K562 (cell line): ENCODE measurements around the gene MLIP. TPM values are rescaled to one million over a fixed set of nuclear protein-coding genes. Genes with fewer than 3 reads are reported as not detected.

Source experiments
- ATAC-seq: fragments of 200-7000 bp; cut with Tn5 transposase; 3 replicates; pipeline ENCODE4 v1.9.1; 2020; ENCODE audit warnings: moderate library complexity
- BruUV-seq: library from RNA; stranded (reverse); fragments of 400-500 nt; replicated peaks from 2 replicates; lab custom pipeline; 2021; lab: Mats Ljungman, UMichigan
- CTCF ChIA-PET: fragments of 300-600 bp; formaldehyde crosslinking; extraction: SDS; loops from one replicate; lab custom pipeline; 2021; ENCODE audit warnings: low intra/inter-chr PET ratio; lab: Yijun Ruan, JAX
- POLR2A ChIA-PET: fragments of 300-600, 350-650 bp; sonication (Branson Sonifier 250); formaldehyde crosslinking; extraction: SDS; loops from one replicate; lab custom pipeline; 2021; ENCODE audit warnings: antibody characterized with exemption, inconsistent platforms; lab: Yijun Ruan, JAX
- DNase-seq, 4 experiments: peaks; one replicate each; pipeline versions ENCODE4 v3.0.0 to v3.0.0-alpha.2; 2011 to 2018; ENCODE audit warnings: low spot score in 3 of 4, mixed read lengths in 3 of 4; ENCODE audit errors: extremely low read depth in 1 of 4
- FAIRE-seq: peaks from 2 replicates; lab custom pipeline; 2011; peaks lifted over from hg19 to GRCh38; lab: Jason Lieb, UNC
- H2AFZ ChIP-seq: 2 replicates; pipeline ENCODE4 v1.6.0; 2011; ENCODE audit warnings: low read depth, low read length, control low read depth, inconsistent platforms
- H3K27ac ChIP-seq: fragments of 200-600 bp; 3 replicates; pipeline ENCODE4 v1.8.0; 2011; ENCODE audit warnings: low read depth, mild to moderate bottlenecking, control low read depth, inconsistent platforms, low read length, moderate library complexity, mixed read lengths; ENCODE audit errors: extremely low read depth
- H3K27me3 ChIP-seq, 2 experiments: fragments of 300-600 bp in 1 of 2; 2 replicates in 1 of 2; 3 replicates in 1 of 2; pipeline versions ENCODE4 v1.6.0 to v1.8.0; 2011; ENCODE audit warnings: inconsistent platforms in 2 of 2, low read length in 2 of 2, mild to moderate bottlenecking in 1 of 2, mixed read lengths in 1 of 2, moderate library complexity in 1 of 2; ENCODE audit not compliant: control insufficient read depth in 2 of 2, insufficient read depth in 2 of 2
- H3K36me3 ChIP-seq: fragments of 300-600 bp; 3 replicates; pipeline ENCODE4 v1.8.0; 2011; ENCODE audit warnings: mild to moderate bottlenecking, low read length, inconsistent platforms; ENCODE audit not compliant: control insufficient read depth, insufficient read depth
- H3K4me1 ChIP-seq, 2 experiments: fragments of 200-600 bp in 1 of 2; replicated peaks in 1 of 2; 2 replicates in 1 of 2; 3 replicates in 1 of 2; pipeline versions ENCODE4 v1.5.1 to v1.8.0; 2011; ENCODE audit warnings: inconsistent platforms in 2 of 2, low read length in 2 of 2, mild to moderate bottlenecking in 1 of 2, mixed read lengths in 1 of 2, moderate library complexity in 1 of 2; ENCODE audit not compliant: control insufficient read depth in 2 of 2, insufficient read depth in 2 of 2
- H3K4me2 ChIP-seq: 2 replicates; pipeline ENCODE4 v1.6.1; 2011; ENCODE audit warnings: low read length, control low read depth, inconsistent platforms, mixed read lengths; ENCODE audit not compliant: insufficient read depth
- H3K4me3 ChIP-seq: fragments of 200-600 bp; sonication (generic), shearing (Covaris generic); 2 replicates; pipeline ENCODE4 v1.5.1; 2016; ENCODE audit warnings: control low read depth, inconsistent platforms
- H3K79me2 ChIP-seq: fragments of 200-600 bp; 3 replicates; pipeline ENCODE4 v1.8.0; 2011; ENCODE audit warnings: low read length, inconsistent platforms; ENCODE audit not compliant: control insufficient read depth, insufficient read depth
- H3K9ac ChIP-seq, 2 experiments: 2 replicates each; pipeline versions ENCODE4 v1.6.0 to v1.6.1; 2011; ENCODE audit warnings: low read depth in 2 of 2, low read length in 2 of 2, control low read depth in 1 of 2, inconsistent platforms in 1 of 2, mild to moderate bottlenecking in 1 of 2, mixed read lengths in 1 of 2; ENCODE audit not compliant: insufficient read depth in 1 of 2
- H3K9me1 ChIP-seq: one replicate; pipeline ENCODE4 v1.6.0; 2011; ENCODE audit warnings: inconsistent platforms, mild to moderate bottlenecking, low read length, moderate library complexity; ENCODE audit not compliant: control insufficient read depth, insufficient read depth
- H3K9me3 ChIP-seq: replicated peaks from 2 replicates; pipeline ENCODE4 v1.5.1; 2011; ENCODE audit warnings: low read depth, low read length, inconsistent platforms; ENCODE audit not compliant: control insufficient read depth, insufficient read depth
- H4K20me1 ChIP-seq: replicated peaks from 2 replicates; pipeline ENCODE4 v1.6.1; 2011; ENCODE audit warnings: low read length, inconsistent platforms, mixed read lengths; ENCODE audit not compliant: control insufficient read depth, insufficient read depth
- BRF2 ChIP-seq: IDR thresholded peaks from 3 replicates; pipeline ENCODE4 v1.6.1; 2011; ENCODE audit warnings: borderline replicate concordance, mild to moderate bottlenecking; ENCODE audit not compliant: insufficient read length, insufficient read depth
- GATAD2B ChIP-seq: fragments of 450-650 bp; IDR thresholded peaks from 2 replicates; pipeline ENCODE4 v1.6.1; 2017; ENCODE audit warnings: mild to moderate bottlenecking, borderline replicate concordance
- GTF3C2 ChIP-seq: IDR thresholded peaks from 3 replicates; pipeline ENCODE4 v1.6.1; 2011; ENCODE audit warnings: borderline replicate concordance, mild to moderate bottlenecking, moderate library complexity; ENCODE audit not compliant: insufficient read length; ENCODE audit errors: extremely low read depth
- HMG20B ChIP-seq: fragments of 250-450 bp; sonication (Bioruptor Pico); IDR thresholded peaks from 2 replicates; pipeline ENCODE4 v1.5.0; 2021; ENCODE audit warnings: mild to moderate bottlenecking
- ILK ChIP-seq: fragments of 450-650 bp; IDR thresholded peaks from 2 replicates; pipeline ENCODE4 v1.6.1; 2016; ENCODE audit warnings: missing genetic modification characterization, low read depth, mild to moderate bottlenecking, missing compliant biosample characterization, moderate library complexity, borderline replicate concordance
- KDM1A ChIP-seq, 2 experiments: fragments of 450-650 bp; IDR thresholded peaks; 2 replicates each; pipeline ENCODE4 v1.6.1; 2016; ENCODE audit warnings: mild to moderate bottlenecking in 2 of 2
- NFE2 ChIP-seq: IDR thresholded peaks from 2 replicates; pipeline ENCODE4 v1.6.1; 2014; ENCODE audit warnings: antibody characterized with exemption, low read depth
- PHTF2 ChIP-seq: fragments of 250-450 bp; sonication (Bioruptor Pico); IDR thresholded peaks from 2 replicates; pipeline ENCODE4 v1.5.0; 2021; ENCODE audit warnings: mild to moderate bottlenecking
- PRPF4 ChIP-seq: fragments of 200-400 bp; formaldehyde crosslinking; IDR thresholded peaks from one replicate; pipeline ENCODE4 v1.6.1; 2017; ENCODE audit warnings: low read length, low read depth, mild to moderate bottlenecking; ENCODE audit not compliant: insufficient read depth, poor library complexity, severe bottlenecking
- RUNX1 ChIP-seq: sonication (generic); IDR thresholded peaks from 2 replicates; pipeline ENCODE4 v1.6.1; 2016; ENCODE audit warnings: antibody characterized with exemption, low read depth
- SIN3B ChIP-seq: fragments of 450-650 bp; IDR thresholded peaks from 2 replicates; pipeline ENCODE4 v1.6.1; 2017; ENCODE audit warnings: low read depth, mild to moderate bottlenecking, moderate library complexity
- TFAM ChIP-seq: fragments of 250-450 bp; sonication (Bioruptor Pico); conservative IDR thresholded peaks from 2 replicates; pipeline ENCODE4 v1.5.0; 2021; ENCODE audit warnings: mild to moderate bottlenecking, moderate library complexity
- ZBTB8A ChIP-seq: fragments of 450-650 bp; IDR thresholded peaks from 2 replicates; pipeline ENCODE4 v1.6.1; 2018; ENCODE audit warnings: mild to moderate bottlenecking, moderate library complexity; ENCODE audit not compliant: partially characterized antibody
- ZNF133 ChIP-seq: fragments of 250-450 bp; sonication (Bioruptor Pico); IDR thresholded peaks from 2 replicates; pipeline ENCODE4 v1.4.0; 2020; ENCODE audit warnings: mild to moderate bottlenecking
- ZNF175 ChIP-seq: fragments of 200-800 bp; sonication (Bioruptor generic); IDR thresholded peaks from 2 replicates; pipeline ENCODE4 v1.6.1; 2016; ENCODE audit warnings: low read depth, mild to moderate bottlenecking, missing genetic modification characterization, missing compliant biosample characterization
- ZNF197 ChIP-seq: fragments of 200-800 bp; sonication (Bioruptor generic); IDR thresholded peaks from 2 replicates; pipeline ENCODE4 v1.6.1; 2016; ENCODE audit warnings: low read depth, missing genetic modification characterization, missing compliant biosample characterization
- ZNF696 ChIP-seq: fragments of 250-450 bp; sonication (Bioruptor Pico); conservative IDR thresholded peaks from 2 replicates; pipeline ENCODE4 v1.4.0; 2020; ENCODE audit warnings: mild to moderate bottlenecking, moderate library complexity
- in situ Hi-C: fragments of 300-500 bp; cut with MboI; formaldehyde crosslinking; loops from 4 replicates; pipeline ENCODE4 v1.15.0; 2018; ENCODE audit warnings: inconsistent platforms, mixed read lengths
- intact Hi-C: fragments of 100-400 bp; cut with micrococcal nuclease; formaldehyde crosslinking; loops from 2 replicates; pipeline ENCODE4 v1.14.2; 2022
- polyA plus RNA-seq, 8 experiments: library from polyadenylated mRNA; depleted of rRNA in 4 of 8; stranded (reverse) in 5 of 8; unstranded in 3 of 8; fragments of >200 nt; fragmentation: Nextera tagmentation in 2 of 8; fragmentation: Illumina TruSeq in 1 of 8; extraction: Ambion mirVana in 2 of 8; extraction: Trizol in 1 of 8; gene quantifications; 2 replicates each; pipeline versions ENCODE4 v1.2.1 to v1.2.3, GENCODE V29; 2011 to 2014; ENCODE audit warnings: inconsistent platforms in 1 of 8, missing spikeins in 1 of 8
- total RNA-seq, 7 experiments: library from RNA; depleted of rRNA in 6 of 7; stranded (reverse); fragments of >200 nt in 6 of 7; fragmentation: Illumina TruSeq in 2 of 7; extraction: Trizol in 2 of 7; gene quantifications; 2 replicates each; pipeline versions ENCODE4 v1.2.1 to v1.2.3, GENCODE V29; 2011 to 2021; ENCODE audit warnings: low replicate concordance in 1 of 7
- TF ChIP-seq, protein P1 (sequence below), 3 experiments: IDR thresholded peaks in 2 of 3; conservative IDR thresholded peaks in 1 of 3; 2 replicates each; pipeline ENCODE4 v1.5.1; 2011 to 2012; ENCODE audit warnings: low read length in 3 of 3, mild to moderate bottlenecking in 3 of 3, control low read depth in 2 of 3, improper control_type of control experiment in 1 of 3, inconsistent platforms in 1 of 3, low read depth in 1 of 3, mixed read lengths in 1 of 3, moderate library complexity in 1 of 3; ENCODE audit not compliant: insufficient read depth in 2 of 3

MLIP gene
- total and polyA plus RNA-seq, 9 of the 15 experiments (the other 6 are each of a cell fraction or from before 2014, with no cell fraction given) = not detected

DNA sequence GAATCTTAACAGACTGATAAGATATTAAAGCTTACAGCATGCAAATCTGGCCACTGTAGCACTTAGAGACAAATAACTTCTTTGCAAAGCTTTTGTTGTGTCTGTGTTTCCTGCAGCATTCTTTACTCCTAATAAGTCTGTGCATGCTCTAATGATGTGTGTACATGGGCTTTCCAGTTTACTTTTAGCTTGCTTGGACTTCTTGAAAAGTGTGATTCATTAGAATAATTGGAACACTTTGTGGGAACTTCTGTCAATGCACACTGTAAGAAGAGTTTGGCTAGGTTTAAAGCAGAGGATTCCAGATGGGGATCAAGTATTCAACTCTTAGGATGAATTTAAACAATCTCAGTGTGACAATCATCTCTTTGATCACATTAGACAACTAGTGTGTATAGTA lies 174.9 kb downstream of the MLIP start:
- ATAC-seq = no peak
- Histone ChIP-seq H3K79me2 (no peaks in the 10 kb centered on the region), H3K9ac (no peak overlapping the region), H2AFZ (no peak overlapping the region), H3K36me3 (no peaks in the 10 kb centered on the region), H3K4me3 (no peak overlapping the region)
- intact Hi-C loops = no loop called here
- BruUV-seq = no TSS peak
- FAIRE-seq = no peak
- TF ChIP-seq BRF2 (no peak), ILK (tag) (no peak), GTF3C2 (no peak), NFE2 (no peak), TFAM (CRISPR knock-in tag) (no peak), PHTF2 (CRISPR knock-in tag) (no peak), PRPF4 (no peak), ZNF175 (CRISPR knock-in tag) (no peak), HMG20B (CRISPR knock-in tag) (no peak), ZNF133 (CRISPR knock-in tag) (no peak), ZNF696 (CRISPR knock-in tag) (no peak), GATAD2B (no peak), ZBTB8A (no peak), SIN3B (no peak), KDM1A (IDR thresholded peaks at IDR 0.05) (no peak), RUNX1 (no peak), ZNF197 (no peak)
- TF ChIP-seq, protein P1, sequence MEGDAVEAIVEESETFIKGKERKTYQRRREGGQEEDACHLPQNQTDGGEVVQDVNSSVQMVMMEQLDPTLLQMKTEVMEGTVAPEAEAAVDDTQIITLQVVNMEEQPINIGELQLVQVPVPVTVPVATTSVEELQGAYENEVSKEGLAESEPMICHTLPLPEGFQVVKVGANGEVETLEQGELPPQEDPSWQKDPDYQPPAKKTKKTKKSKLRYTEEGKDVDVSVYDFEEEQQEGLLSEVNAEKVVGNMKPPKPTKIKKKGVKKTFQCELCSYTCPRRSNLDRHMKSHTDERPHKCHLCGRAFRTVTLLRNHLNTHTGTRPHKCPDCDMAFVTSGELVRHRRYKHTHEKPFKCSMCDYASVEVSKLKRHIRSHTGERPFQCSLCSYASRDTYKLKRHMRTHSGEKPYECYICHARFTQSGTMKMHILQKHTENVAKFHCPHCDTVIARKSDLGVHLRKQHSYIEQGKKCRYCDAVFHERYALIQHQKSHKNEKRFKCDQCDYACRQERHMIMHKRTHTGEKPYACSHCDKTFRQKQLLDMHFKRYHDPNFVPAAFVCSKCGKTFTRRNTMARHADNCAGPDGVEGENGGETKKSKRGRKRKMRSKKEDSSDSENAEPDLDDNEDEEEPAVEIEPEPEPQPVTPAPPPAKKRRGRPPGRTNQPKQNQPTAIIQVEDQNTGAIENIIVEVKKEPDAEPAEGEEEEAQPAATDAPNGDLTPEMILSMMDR (IDR thresholded peaks at IDR 0.05 in 2 of 3, conservative IDR thresholded peaks at IDR 0.05 in 1 of 3; ENCODE audit: insufficient read depth in 2 of 3, low read depth in 1 of 3, low read length in 3 of 3) = no peak
- TF ChIP-seq, all 486 proteins: peak for 0
- Histone ChIP-seq H3K27ac (no peak overlapping the region), H3K9me1 (no peaks in the 10 kb centered on the region), H3K27me3 (no peaks in the 10 kb centered on the region), H4K20me1 (no peaks in the 10 kb centered on the region), H3K4me1 (no peaks in the 10 kb centered on the region), H3K9me3 (no peaks in the 10 kb centered on the region), H3K4me2 (no peak overlapping the region)
- ChIA-PET CTCF (no interaction called here), POLR2A (no interaction called here)
- no peak for DNase-seq
- in situ Hi-C loops = no loop called here
